Glutamatergic neuron (in vitro differentiated cells): Measurements from ENCODE around the gene PRSS33. TPM values are rescaled to one million over a fixed set of nuclear protein-coding genes. Genes with fewer than 3 reads are reported as not detected.

Experiments
- DNase-seq: peaks from one replicate; pipeline ENCODE4 v3.0.0; 2022
- H3K27ac Mint-ChIP-seq: one replicate; pipeline ENCODE4 v1.8.0; 2020; ENCODE audit warnings: mild to moderate bottlenecking, mixed read lengths, inconsistent platforms; ENCODE audit not compliant: unreplicated experiment
- H3K27me3 Mint-ChIP-seq: one replicate; pipeline ENCODE4 v1.8.0; 2020; ENCODE audit warnings: mild to moderate bottlenecking, moderate library complexity, mixed read lengths, inconsistent platforms; ENCODE audit not compliant: unreplicated experiment
- H3K36me3 Mint-ChIP-seq: one replicate; pipeline ENCODE4 v1.8.0; 2020; ENCODE audit warnings: mild to moderate bottlenecking, mixed read lengths, inconsistent platforms; ENCODE audit not compliant: unreplicated experiment
- H3K4me1 Mint-ChIP-seq: one replicate; pipeline ENCODE4 v1.8.0; 2020; ENCODE audit warnings: mild to moderate bottlenecking, low read depth, mixed read lengths, inconsistent platforms; ENCODE audit not compliant: unreplicated experiment
- H3K4me3 Mint-ChIP-seq: one replicate; pipeline ENCODE4 v1.8.0; 2020; ENCODE audit warnings: mild to moderate bottlenecking, mixed read lengths, inconsistent platforms; ENCODE audit not compliant: unreplicated experiment
- H3K9me3 Mint-ChIP-seq: one replicate; pipeline ENCODE4 v1.8.0; 2020; ENCODE audit warnings: mild to moderate bottlenecking, moderate library complexity, mixed read lengths, inconsistent platforms; ENCODE audit not compliant: unreplicated experiment
- CTCF ChIP-seq: fragments of 200-600 bp; sonication (generic); IDR thresholded peaks from one replicate; pipeline ENCODE4 v1.5.0; 2021; ENCODE audit not compliant: partially characterized antibody, unreplicated experiment
- total RNA-seq: library from RNA; stranded (reverse); fragmentation: NEBNext Ultra II Directional; extraction: Animal tissue kit (Norgen Biotek cat#: 25700); gene quantifications from one replicate; pipeline ENCODE4 v1.2.1, GENCODE V29; 2021; ENCODE audit not compliant: unreplicated experiment

The PRSS33 gene
- total RNA-seq, 1 donor from 2014 or later = 0.39 TPM

- peak overlapping the region; percentile 97 for H3K27ac Mint-ChIP-seq
- peaks cover 10% of the 10 kb centered on the region for H3K4me1 Mint-ChIP-seq
- H3K4me3 Mint-ChIP-seq = peak overlapping the region; percentile 99
- no peaks in the 10 kb centered on the region for H3K36me3 Mint-ChIP-seq
- peak; percentile 46 for DNase-seq
- H3K9me3 Mint-ChIP-seq = peaks cover 8% of the 10 kb centered on the region
- H3K27me3 Mint-ChIP-seq = peaks cover 16% of the 10 kb centered on the region
- no peak for TF ChIP-seq CTCF
Measured at GRCh38 chr16:2776500-2777139, 10.7 kb downstream of the PRSS33 start.

GRCh38 chr16:2775765-2776499 lies 11.4 kb downstream of the PRSS33 start:
- H3K36me3 Mint-ChIP-seq = no peaks in the 10 kb centered on the region
- H3K27me3 Mint-ChIP-seq = peaks cover 16% of the 10 kb centered on the region
- peaks cover 8% of the 10 kb centered on the region for H3K9me3 Mint-ChIP-seq
- peaks cover 10% of the 10 kb centered on the region for H3K4me1 Mint-ChIP-seq
- DNase-seq = no peak
- peak overlapping the region; percentile 97 for H3K27ac Mint-ChIP-seq
- H3K4me3 Mint-ChIP-seq = peak overlapping the region; percentile 99
- TF ChIP-seq CTCF = no peak

- Mint-ChIP-seq H3K36me3 (no peaks in the 10 kb centered on the region), H3K9me3 (peaks cover 8% of the 10 kb centered on the region), H3K27ac (peak overlapping the region; percentile 38), H3K4me1 (peaks cover 10% of the 10 kb centered on the region), H3K27me3 (peaks cover 16% of the 10 kb centered on the region), H3K4me3 (peak overlapping the region; percentile 99)
- no peak for DNase-seq
- no peak for TF ChIP-seq CTCF
Measured at GRCh38 chr16:2775131-2775716, 12.1 kb downstream of the PRSS33 start.

GRCh38 chr16:2774161-2774891 lies 13.0 kb downstream of the PRSS33 start:
- peaks cover 9% of the 10 kb centered on the region for H3K9me3 Mint-ChIP-seq
- no peaks in the 10 kb centered on the region for H3K36me3 Mint-ChIP-seq
- no peak overlapping the region for H3K27ac Mint-ChIP-seq
- peaks cover 13% of the 10 kb centered on the region for H3K4me1 Mint-ChIP-seq
- no peak for DNase-seq
- no peak for TF ChIP-seq CTCF
- H3K27me3 Mint-ChIP-seq = peaks cover 20% of the 10 kb centered on the region
- H3K4me3 Mint-ChIP-seq = no peak overlapping the region
